D721Med (cell line): ENCODE results near the gene PI4KA.
"Not testable (repeated sequence)": the region's sequence is repeated elsewhere in the genome, so short reads cannot be mapped to it uniquely, and the experiment has no call there.

Source experiments
- DNase-seq: peaks from one replicate; pipeline ENCODE4 v3.0.0; 2011; ENCODE audit warnings: low spot score; ENCODE audit not compliant: insufficient read length
- FAIRE-seq: peaks from 2 replicates; lab custom pipeline; 2011; peaks lifted over from hg19 to GRCh38; lab: Jason Lieb, UNC
- TF ChIP-seq, protein P1 (sequence below): IDR thresholded peaks from 2 replicates; pipeline ENCODE4 v1.5.1; 2012; ENCODE audit warnings: mild to moderate bottlenecking, control low read depth; ENCODE audit not compliant: insufficient read depth; ENCODE audit errors: missing control alignments

Gene PI4KA

DNA sequence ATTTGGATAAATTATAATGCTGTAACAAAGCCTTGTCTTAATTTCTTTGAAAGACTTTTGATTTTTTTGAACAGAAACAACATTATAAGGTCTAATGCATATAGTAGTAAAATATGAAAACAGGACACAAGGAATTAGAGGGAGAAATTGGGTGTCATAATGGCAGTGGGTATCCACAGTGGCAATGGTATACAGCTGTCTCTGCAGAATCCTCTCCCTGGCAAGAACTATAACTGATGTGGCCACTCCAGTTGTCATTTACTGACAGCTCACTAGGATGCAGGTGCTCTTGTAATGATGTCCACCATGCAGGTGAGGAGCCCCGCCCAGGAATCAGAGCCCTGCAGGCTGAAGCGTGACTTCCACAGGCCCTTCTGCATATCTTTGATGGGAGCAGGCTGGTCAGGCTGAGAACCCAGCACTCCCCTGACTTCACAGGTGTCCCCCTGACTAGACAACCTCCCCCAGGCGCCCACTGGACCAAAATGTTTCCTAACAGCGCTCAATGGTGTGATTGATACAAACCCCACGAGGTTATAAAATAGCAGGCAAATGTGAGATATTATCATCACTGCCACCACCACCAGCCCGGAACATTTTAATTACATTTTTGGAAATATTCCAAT, 117.5 kb downstream of the PI4KA start:
- no peak for DNase-seq
- FAIRE-seq = no peak
- TF ChIP-seq, protein P1, sequence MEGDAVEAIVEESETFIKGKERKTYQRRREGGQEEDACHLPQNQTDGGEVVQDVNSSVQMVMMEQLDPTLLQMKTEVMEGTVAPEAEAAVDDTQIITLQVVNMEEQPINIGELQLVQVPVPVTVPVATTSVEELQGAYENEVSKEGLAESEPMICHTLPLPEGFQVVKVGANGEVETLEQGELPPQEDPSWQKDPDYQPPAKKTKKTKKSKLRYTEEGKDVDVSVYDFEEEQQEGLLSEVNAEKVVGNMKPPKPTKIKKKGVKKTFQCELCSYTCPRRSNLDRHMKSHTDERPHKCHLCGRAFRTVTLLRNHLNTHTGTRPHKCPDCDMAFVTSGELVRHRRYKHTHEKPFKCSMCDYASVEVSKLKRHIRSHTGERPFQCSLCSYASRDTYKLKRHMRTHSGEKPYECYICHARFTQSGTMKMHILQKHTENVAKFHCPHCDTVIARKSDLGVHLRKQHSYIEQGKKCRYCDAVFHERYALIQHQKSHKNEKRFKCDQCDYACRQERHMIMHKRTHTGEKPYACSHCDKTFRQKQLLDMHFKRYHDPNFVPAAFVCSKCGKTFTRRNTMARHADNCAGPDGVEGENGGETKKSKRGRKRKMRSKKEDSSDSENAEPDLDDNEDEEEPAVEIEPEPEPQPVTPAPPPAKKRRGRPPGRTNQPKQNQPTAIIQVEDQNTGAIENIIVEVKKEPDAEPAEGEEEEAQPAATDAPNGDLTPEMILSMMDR = no peak

DNA sequence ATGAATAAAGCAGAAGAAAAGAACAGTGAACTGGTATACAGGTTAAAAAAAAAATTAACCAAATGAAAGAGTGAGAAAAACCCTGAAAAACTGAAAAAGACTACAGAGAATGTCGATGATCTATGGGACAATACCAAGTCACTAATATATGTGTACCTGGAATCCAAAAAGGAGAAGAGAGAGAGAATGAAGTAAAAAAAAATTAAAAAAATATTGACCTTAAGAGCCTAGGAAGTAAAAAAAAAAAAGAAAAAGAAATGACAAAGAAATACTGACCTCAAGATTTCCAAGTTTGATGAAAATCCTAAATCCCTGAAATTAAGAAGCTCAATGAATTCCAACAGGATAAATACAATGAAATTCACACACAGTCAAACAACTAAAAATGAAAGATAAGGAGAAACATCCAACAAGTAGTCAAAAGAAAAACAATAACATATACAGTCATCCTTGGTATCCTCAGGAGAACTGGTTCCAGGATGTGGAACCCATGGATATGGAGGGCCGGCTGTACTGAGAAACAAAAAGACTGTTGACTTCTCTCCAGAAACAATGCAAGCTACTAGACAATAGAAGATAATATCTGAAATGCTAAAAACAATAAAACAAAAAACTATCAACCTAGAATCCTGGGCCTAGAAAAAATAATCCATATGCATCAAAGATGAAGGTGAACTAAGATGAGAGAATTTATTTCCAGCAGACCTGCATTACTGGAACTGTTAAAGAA, 118.2 kb downstream of the PI4KA start:
- DNase-seq = no peak
- FAIRE-seq = no peak
- TF ChIP-seq, protein P1 = no peak

DNA sequence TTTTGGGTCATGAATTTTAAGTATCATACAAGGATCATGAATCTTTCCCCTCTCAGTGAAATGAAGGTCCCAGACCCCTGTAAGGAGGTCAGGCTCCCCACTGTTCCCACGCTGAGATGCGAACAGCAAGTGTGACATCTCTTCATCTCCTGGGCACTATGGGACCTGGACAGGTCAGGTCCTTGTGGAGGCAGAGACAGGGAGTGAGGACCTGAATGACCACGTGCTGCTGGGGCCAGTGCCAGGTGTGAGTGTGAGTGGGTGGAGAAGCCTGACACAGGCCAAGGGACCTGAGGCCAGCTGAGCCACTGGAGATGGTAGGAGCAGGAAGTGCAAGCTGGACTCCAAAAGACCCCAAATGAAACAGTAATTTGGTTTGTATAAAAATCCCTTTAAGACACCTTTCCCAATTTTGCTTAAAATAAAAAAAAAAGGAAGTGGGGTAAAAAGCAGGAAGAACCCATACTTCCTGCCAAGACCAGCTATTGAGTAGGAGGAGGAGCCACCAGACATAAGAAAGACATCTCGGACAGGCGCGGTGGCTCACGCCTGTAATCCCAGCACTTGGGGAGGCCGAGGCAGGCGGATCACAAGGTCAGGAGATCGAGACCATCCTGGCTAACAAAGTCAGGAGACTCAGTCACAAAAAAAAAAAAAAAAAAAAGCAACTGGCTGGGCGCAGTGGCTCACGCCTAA, 120.1 kb downstream of the PI4KA start:
- TF ChIP-seq, protein P1 = no peak

DNA sequence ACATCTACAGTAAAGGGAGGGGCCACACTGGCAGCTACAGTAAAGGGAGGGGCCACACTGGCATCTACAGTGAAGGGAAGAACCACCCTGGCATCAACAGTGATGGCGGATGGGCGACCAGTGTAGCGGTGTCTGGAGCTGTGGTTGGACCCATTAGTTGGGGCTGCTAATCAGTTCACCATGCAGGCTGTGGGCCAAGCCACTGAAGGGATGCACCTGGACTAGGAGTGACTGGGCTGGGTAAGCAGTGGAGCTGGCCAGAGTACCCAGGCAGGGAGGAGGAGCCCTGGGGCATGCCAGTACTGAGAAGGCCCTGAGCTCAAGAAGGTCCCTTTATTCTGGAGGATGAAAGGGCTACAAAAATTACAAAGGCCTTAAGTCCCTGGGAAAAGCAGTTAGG, 121.7 kb downstream of the PI4KA start:
- DNase-seq, FAIRE-seq: not testable (repeated sequence)

More for the DNA sequence above, 120.1 kb downstream of the PI4KA start:
- DNase-seq (no peak), FAIRE-seq (no peak)

DNA sequence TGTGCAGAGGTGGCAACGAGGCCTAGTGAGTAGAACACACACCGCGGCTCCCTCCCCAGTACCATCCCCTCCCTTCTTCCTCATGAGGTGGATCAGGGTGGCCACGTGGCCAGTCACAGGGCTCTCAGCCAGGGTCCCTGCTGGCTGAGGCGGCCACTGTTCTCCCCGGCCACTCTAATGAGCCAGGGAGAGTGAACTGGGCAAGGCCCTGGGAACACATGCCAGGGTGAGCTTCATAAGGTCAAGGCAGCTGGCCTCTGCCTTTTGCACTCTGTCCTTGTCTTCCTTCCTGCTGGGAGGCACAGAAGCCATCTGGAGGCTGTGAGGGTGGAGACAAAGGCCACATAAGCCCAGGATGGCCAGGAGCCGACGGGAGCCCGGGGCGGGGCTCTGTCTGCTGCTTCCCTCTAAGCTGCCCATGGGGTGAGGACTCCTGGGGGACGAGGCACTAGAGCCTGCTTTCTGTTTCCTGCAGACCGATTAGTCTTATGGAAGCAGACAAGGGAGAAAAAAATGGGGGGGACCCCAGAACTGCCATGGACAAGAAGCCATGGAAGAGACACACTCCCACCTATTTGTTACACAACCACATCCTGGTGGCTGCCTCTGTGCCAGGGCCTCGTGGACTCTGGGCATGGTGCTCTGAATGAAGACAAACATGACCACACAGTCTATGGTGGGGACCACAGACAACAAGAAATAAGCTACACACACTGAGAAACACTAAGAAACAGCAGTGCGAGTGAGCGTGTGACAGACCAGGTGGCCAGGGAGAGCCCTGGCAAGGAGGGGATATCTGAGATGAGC, 123.1 kb downstream of the PI4KA start:
- not testable (repeated sequence) for DNase-seq, FAIRE-seq

DNA sequence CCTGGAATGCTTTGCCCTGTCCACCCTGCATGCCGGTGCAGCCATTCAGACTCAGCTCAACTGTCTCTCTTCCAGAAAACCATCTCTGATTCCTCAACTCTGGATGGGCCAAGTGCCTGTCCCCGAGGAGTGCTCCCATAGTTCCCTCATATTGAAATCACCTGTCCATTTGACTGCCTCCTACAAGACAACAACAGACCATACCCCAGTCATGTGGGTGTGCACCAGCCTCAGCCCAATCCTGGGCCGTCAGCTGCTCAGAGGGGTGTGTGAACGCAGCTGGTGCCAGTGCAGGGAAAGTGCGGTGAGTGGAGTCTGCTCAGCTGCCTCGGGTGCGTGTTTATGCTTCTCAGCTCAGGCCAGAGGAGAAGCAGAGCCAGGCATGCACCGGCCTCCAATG, 126.2 kb downstream of the PI4KA start:
- DNase-seq, FAIRE-seq: not testable (repeated sequence)

DNA sequence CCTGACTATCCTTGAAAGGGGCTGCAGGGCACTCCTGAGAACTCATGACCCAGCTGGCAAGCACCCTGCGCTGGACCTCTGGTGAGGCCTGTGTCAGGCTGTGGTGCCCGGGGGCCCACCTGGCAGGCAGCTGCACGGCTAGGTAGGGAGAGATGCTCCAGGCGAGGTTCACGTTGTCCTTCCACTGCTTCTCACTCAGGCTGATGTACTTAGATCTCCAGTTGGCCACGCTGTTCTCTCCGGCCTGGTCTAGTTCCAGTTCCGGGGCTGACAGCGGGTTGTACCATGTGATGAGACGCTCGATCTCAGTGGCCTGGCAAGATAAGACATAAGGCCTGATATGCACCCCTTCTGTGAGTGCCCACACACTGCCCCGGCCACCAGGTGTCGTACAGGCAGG, 129.4 kb downstream of the PI4KA start:
- FAIRE-seq = no peak
- DNase-seq = no peak
- TF ChIP-seq, protein P1 = no peak

DNA sequence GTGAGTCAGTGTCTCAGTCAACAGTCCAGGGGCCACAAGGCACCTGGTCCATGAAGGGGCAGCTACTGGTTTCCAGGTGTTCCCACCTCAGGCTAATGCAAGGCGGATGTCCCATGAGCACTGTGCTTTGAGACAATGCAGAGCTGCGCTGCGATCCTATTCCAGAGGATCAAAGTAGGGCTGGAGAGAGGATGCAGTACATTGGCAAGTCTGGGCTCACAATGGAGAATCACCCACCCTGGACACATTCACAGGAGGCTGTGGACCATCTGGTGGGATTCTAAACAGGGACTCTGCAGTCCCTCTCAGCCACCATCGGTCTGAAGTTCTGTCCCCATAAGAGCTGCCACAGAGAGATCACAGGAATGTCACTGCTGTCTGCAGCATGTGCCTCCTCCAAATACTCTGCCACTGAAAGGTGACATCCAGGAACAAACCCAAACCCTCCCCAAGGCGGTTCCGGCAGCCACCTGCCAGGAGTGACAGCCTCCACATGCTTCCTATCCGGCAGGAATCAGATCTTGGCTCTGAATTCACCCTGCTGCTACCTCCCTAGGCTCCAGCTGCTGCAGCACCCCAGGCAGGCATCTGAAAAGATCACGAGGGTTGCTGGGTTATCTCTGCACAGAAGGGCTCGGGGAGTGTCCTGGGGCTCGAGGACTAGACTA, 130.0 kb downstream of the PI4KA start:
- DNase-seq (no peak), FAIRE-seq (no peak)
- TF ChIP-seq, protein P1 = no peak
